Stimulated activated memory B cell treated with anti-CD40 and anti-IgM and Interleukin-4, amounts not matched to agents 10 μg/mL and 1 μg/mL and 100 μg/mL, for 72 hours (primary cell): ENCODE results near the gene GINS2.
A peak's percentile ranks its signal among the peaks of the same experiment; 100 is the strongest.

Source experiments
- ATAC-seq: fragments of 150-1000 bp; cut with Tn5 transposase; 2 replicates; pipeline ENCODE4 v1.10.0; 2021
- H3K27ac Mint-ChIP-seq: one replicate; pipeline ENCODE4 v1.8.0; 2022; ENCODE audit warnings: mild to moderate bottlenecking, mixed read lengths
- H3K27me3 Mint-ChIP-seq: one replicate; pipeline ENCODE4 v1.8.0; 2022; ENCODE audit warnings: mixed read lengths
- H3K36me3 Mint-ChIP-seq: one replicate; pipeline ENCODE4 v1.8.0; 2022; ENCODE audit warnings: mixed read lengths
- H3K4me1 Mint-ChIP-seq: one replicate; pipeline ENCODE4 v1.8.0; 2022; ENCODE audit warnings: mixed read lengths
- H3K4me3 Mint-ChIP-seq: one replicate; pipeline ENCODE4 v1.8.0; 2022; ENCODE audit warnings: mild to moderate bottlenecking, moderate library complexity, mixed read lengths
- H3K9me3 Mint-ChIP-seq: one replicate; pipeline ENCODE4 v1.8.0; 2022; ENCODE audit warnings: mixed read lengths

Gene GINS2

DNA sequence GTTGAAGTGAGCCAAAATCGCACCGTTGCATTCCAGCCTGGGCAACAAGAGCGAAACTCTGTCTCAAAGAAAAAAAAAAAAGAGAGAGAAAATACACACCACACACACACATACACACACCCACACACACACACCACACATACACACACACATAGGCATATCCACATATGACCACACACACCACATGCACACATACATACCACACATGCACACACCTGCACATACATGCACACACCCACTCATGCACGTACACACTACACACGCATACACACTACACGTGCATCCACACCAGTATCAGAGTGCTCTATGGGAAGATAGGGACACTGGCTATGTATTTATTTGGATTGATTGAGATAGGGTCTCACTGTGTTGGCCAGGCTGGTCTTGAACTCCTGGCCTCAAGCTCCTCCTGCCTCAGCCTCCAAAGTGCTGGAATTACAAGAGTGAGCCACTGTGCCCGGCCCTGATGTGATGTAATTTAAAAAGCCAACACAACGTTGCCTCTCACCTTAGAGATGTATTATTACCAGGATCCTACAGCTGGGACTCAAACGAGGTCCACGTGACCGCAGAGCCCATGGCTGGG, 17.8 kb upstream of the GINS2 start:
- peaks cover 3% of the 10 kb centered on the region for H3K36me3 Mint-ChIP-seq
- H3K27ac Mint-ChIP-seq: no peak overlapping the region
- peaks cover 4% of the 10 kb centered on the region for H3K9me3 Mint-ChIP-seq
- no peaks in the 10 kb centered on the region for H3K4me1 Mint-ChIP-seq
- no peaks in the 10 kb centered on the region for H3K27me3 Mint-ChIP-seq
- H3K4me3 Mint-ChIP-seq: no peak overlapping the region
- ATAC-seq: no peak

GRCh38 chr16:85704900-85705846, 16.4 kb upstream of the GINS2 start:
- ATAC-seq: no peak
- Mint-ChIP-seq H3K4me1 (no peaks in the 10 kb centered on the region), H3K36me3 (peaks cover 7% of the 10 kb centered on the region), H3K27me3 (no peaks in the 10 kb centered on the region), H3K9me3 (peaks cover 5% of the 10 kb centered on the region), H3K4me3 (no peak overlapping the region), H3K27ac (no peak overlapping the region)

DNA sequence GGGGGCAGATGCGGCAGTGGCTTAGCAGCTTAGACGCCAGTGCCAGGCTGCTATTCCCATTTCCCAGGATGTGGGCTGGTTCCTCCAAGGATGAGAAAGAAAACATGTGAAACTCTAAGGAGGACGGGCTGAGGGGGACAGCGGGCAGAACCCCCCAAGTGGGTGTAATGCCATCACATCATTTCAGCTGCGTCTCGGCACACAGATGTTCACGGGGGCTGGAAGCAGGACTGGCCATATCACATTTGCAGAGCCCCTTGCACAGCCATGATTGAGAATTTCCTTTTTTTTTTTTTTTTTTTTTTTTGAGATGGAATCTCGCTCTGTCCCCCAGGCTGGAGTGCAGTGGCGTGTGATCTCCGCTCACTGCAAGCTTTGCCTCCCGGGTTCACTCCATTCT, 15.3 kb upstream of the GINS2 start:
- no peaks in the 10 kb centered on the region for H3K4me1 Mint-ChIP-seq
- H3K27me3 Mint-ChIP-seq: no peaks in the 10 kb centered on the region
- no peak overlapping the region for H3K27ac Mint-ChIP-seq
- no peak overlapping the region for H3K4me3 Mint-ChIP-seq
- peaks cover 5% of the 10 kb centered on the region for H3K9me3 Mint-ChIP-seq
- peaks cover 7% of the 10 kb centered on the region for H3K36me3 Mint-ChIP-seq
- ATAC-seq: no peak

GRCh38 chr16:85699628-85700027, 10.9 kb upstream of the GINS2 start:
- Mint-ChIP-seq H3K36me3 (peaks cover 7% of the 10 kb centered on the region), H3K27me3 (peaks cover 9% of the 10 kb centered on the region), H3K4me1 (no peaks in the 10 kb centered on the region), H3K4me3 (no peak overlapping the region), H3K9me3 (peaks cover 5% of the 10 kb centered on the region), H3K27ac (no peak overlapping the region)
- no peak for ATAC-seq

DNA sequence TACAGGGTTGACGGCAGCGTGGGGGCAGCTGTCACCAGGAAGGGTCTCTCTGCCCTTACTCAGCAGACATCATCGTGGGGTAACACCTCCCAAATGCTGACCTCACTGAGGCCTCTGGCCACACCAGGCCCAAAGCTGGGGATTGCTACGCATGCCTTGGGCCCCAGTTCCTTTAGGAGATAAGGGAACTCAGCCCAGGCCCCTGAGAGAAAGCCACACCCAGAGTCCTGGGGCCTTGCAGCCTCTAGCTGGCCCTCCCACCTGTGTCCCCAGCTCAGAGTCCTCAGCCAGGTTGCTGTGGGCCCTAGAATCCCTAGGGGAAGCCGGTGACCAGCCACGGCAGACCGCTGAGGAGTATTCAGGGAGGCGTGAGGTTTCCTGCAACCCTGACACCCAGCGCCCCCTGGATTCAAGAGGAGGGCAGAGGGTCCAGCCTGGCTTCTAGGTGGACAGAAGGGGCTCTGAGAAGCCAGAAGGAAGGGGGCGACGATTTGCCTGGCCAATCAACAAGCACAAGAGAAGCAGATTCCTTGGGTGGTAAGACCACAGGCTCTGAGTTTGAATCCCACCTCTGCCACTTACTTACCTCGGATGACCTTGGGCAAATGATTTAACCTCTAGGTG, 10.3 kb upstream of the GINS2 start:
- ATAC-seq: no peak
- Mint-ChIP-seq H3K27ac (no peak overlapping the region), H3K4me1 (no peaks in the 10 kb centered on the region), H3K27me3 (peaks cover 9% of the 10 kb centered on the region), H3K9me3 (peaks cover 5% of the 10 kb centered on the region), H3K36me3 (peaks cover 7% of the 10 kb centered on the region), H3K4me3 (no peak overlapping the region)

DNA sequence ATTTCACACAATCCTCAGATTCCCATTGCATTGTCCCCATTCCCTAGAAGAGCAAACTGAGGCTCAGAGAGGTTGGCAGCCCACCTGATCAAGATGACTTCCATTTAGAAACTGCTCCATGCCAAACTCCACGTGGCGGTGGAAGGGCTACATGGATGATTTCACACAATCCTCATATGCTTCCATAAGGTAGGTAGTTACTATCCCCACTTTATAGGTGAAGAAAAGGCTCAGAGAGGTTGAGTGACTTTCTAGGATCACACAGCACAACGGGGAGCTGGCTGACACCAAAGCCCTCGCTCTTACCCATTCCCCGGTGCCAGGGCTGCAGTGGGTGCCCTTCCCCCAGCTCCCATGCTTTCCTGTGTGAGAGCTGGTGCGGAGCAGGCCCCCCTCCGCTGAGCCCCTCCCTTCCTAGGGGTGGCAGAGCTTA, 9.7 kb upstream of the GINS2 start:
- H3K9me3 Mint-ChIP-seq: peaks cover 5% of the 10 kb centered on the region
- H3K4me3 Mint-ChIP-seq: no peak overlapping the region
- ATAC-seq: no peak
- no peaks in the 10 kb centered on the region for H3K4me1 Mint-ChIP-seq
- no peak overlapping the region for H3K27ac Mint-ChIP-seq
- H3K36me3 Mint-ChIP-seq: peaks cover 7% of the 10 kb centered on the region
- peaks cover 9% of the 10 kb centered on the region for H3K27me3 Mint-ChIP-seq

GRCh38 chr16:85697431-85697830, 8.7 kb upstream of the GINS2 start:
- no peak for ATAC-seq
- H3K36me3 Mint-ChIP-seq: peaks cover 7% of the 10 kb centered on the region
- H3K27ac Mint-ChIP-seq: no peak overlapping the region
- peaks cover 9% of the 10 kb centered on the region for H3K27me3 Mint-ChIP-seq
- peaks cover 5% of the 10 kb centered on the region for H3K9me3 Mint-ChIP-seq
- H3K4me1 Mint-ChIP-seq: no peaks in the 10 kb centered on the region
- no peak overlapping the region for H3K4me3 Mint-ChIP-seq

DNA sequence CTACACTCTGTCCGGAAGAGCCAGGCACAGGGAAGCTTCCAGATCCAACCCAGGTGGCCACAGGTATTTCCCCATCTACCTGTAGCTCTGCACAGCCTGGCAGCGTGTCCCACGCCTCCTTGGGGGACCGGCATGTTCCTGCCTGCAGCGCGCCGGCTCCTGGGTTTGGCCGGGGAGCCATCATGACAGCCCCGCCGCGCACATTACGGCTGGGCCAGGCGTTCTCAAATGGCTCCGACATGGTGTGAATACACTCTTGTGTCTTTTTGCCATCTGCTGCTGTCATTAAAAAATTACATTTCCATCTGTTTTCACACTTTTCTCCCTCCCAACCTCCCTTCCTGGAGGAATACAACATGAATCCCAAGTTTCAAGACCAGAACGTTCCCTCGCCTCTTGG, 8.0 kb upstream of the GINS2 start:
- Mint-ChIP-seq H3K36me3 (peaks cover 6% of the 10 kb centered on the region), H3K4me1 (no peaks in the 10 kb centered on the region), H3K27ac (no peak overlapping the region), H3K4me3 (no peak overlapping the region), H3K27me3 (peaks cover 9% of the 10 kb centered on the region), H3K9me3 (peaks cover 3% of the 10 kb centered on the region)
- ATAC-seq: no peak

DNA sequence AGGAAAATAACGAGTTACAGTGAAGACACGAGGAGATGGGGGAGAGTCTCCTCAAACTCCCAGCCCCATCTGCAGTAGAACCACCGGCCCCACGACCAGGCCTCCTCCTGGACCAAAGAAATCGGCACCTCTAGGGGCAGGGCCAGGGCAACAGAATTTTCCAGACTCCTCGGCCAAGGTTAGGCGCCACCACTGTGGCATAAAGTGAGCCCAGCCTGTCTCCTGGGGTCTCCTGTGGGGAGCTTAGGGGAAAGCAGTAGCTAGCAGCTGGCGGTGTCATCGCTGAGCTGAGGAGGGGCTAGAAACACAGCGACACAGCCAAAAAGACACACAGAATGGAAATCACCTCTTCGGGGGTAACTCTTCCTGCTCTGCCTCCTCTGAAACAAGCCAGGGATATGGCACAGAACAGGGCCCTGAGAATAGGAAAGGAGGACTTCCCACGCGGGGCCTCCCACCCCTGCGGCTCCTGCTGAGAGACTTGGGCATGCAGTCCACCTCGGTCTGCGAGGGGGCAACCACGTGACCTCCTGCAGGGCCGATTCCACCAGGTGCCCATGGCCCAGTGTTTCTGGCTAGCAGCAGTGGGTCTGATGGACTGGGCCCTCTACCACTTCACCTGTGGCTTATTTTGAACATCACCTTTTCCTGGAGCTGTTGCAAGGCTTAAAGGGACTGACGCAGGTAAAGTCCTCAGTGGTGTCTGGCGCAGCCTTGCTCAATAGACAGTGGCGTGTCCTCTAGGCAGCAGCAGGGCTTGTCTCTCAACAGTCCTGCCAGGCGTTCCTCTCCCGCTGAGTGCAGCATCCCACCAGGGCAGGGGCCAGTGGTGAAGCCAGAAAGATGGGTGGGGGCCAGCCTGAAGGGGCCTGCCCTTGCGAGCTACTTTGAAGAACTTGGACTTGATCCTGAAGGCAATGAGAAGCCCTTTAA, 6.7 kb upstream of the GINS2 start:
- Mint-ChIP-seq H3K9me3 (no peaks in the 10 kb centered on the region), H3K4me1 (no peaks in the 10 kb centered on the region), H3K4me3 (no peak overlapping the region), H3K27me3 (peaks cover 16% of the 10 kb centered on the region), H3K36me3 (no peaks in the 10 kb centered on the region), H3K27ac (no peak overlapping the region)
- no peak for ATAC-seq

DNA sequence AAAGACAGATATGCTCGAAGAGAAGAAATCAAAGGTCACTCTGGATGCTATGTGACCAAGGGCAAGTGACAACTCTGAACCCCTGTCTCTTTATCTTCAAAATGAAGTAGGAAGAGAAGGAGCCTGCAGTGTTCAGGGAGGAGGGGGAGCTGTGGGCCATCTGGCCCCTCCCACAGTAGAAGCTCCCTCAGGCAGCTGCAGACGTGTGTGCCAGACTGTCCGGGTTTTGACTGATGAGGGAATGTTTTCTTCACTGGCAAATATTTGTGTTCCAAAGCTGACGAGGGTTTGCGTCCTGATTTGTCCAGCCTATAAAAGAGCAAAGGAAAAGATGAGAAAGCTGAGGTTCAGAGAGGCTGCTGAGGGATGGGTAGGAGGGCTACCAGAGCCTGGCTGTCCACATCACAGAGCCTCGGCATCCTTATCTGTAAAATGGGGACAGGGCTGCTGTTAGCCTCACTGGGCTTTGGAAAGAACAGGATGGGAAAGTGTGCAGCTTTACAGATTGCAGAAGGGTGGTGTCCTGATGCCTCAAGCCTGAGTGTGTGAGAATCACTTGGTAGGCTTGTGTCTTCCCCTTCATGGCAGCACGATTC, 1.8 kb upstream of the GINS2 start:
- H3K36me3 Mint-ChIP-seq: no peaks in the 10 kb centered on the region
- no peak overlapping the region for H3K4me3 Mint-ChIP-seq
- no peaks in the 10 kb centered on the region for H3K9me3 Mint-ChIP-seq
- no peak overlapping the region for H3K27ac Mint-ChIP-seq
- peaks cover 11% of the 10 kb centered on the region for H3K27me3 Mint-ChIP-seq
- ATAC-seq: no peak
- H3K4me1 Mint-ChIP-seq: peaks cover 23% of the 10 kb centered on the region

DNA sequence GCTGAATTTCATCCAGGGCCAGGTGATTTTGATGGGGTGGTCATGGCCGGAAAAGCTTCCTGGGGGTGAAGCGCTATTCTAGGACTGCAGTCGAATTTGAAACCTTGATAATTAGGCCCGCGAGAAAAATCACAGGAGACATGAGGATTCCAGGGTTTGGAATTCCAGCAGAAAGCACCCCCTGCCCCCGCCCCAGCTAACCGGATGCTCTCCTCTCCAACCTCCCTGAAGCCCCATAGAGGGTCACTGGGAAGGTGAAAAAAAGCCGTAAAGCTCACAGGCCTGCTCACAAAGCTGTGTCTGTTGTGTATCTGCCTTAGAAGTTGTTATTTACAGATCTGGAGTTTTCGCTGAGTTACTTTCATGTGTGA, 1.2 kb upstream of the GINS2 start:
- no peak overlapping the region for H3K4me3 Mint-ChIP-seq
- no peaks in the 10 kb centered on the region for H3K9me3 Mint-ChIP-seq
- H3K36me3 Mint-ChIP-seq: no peaks in the 10 kb centered on the region
- peaks cover 11% of the 10 kb centered on the region for H3K27me3 Mint-ChIP-seq
- no peak overlapping the region for H3K27ac Mint-ChIP-seq
- H3K4me1 Mint-ChIP-seq: peaks cover 23% of the 10 kb centered on the region
- ATAC-seq: no peak

DNA sequence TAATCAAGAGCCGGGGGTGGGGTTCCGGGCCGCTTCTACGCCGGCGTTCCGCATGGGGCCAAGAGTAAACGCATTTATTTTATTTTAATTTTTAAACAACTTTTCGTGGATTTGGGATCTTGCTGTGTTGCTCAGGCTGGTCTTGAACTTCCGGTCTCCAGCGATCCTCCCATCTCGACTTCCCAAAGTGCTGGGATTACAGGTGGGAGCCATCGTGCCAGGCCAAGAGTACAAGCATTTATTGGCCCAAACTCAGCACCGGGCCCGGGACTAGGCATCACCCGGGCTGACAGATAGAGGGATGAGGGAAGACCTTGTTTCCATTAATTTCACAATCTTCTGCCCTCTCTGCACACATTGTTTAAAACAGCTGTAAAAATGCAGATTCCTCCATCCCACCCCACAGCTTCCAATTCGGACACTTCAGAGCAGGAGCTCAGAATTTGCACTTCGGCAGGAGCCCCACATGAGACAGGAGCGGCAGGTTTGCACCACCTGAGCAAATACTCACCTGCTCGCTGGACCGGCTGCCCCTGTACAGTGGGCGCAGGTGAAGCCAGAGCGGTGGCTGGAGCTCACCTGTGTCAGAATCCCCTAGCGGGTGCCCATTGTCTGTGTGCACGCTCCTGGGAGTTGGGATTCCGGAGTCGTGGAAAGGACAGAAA, 663 bp upstream of the GINS2 start:
- H3K4me1 Mint-ChIP-seq: peaks cover 23% of the 10 kb centered on the region
- peak overlapping the region; percentile 41 for H3K4me3 Mint-ChIP-seq
- H3K36me3 Mint-ChIP-seq: no peaks in the 10 kb centered on the region
- peaks cover 11% of the 10 kb centered on the region for H3K27me3 Mint-ChIP-seq
- H3K9me3 Mint-ChIP-seq: no peaks in the 10 kb centered on the region
- H3K27ac Mint-ChIP-seq: no peak overlapping the region
- no peak for ATAC-seq

- peak overlapping the region; percentile 37 for H3K27ac Mint-ChIP-seq
- no peaks in the 10 kb centered on the region for H3K36me3 Mint-ChIP-seq
- H3K9me3 Mint-ChIP-seq: no peaks in the 10 kb centered on the region
- peaks cover 23% of the 10 kb centered on the region for H3K4me1 Mint-ChIP-seq
- peaks cover 11% of the 10 kb centered on the region for H3K27me3 Mint-ChIP-seq
- ATAC-seq: no peak
- H3K4me3 Mint-ChIP-seq: peak overlapping the region; percentile 80
Measured at GRCh38 chr16:85687651-85688471, 893 bp downstream of the GINS2 start.
